Brain microvascular endothelial cell (primary cell): ENCODE data around the gene SLC44A4.
"Not testable (repeated sequence)": the region's sequence is repeated elsewhere in the genome, so short reads cannot be mapped to it uniquely, and the experiment has no call there.

Source experiments
- DNase-seq: peaks from one replicate; pipeline ENCODE4 v3.0.0-alpha.2; 2020
- H3K27ac ChIP-seq: fragments of 250-450 bp; sonication (Bioruptor Pico); 2 replicates; pipeline ENCODE4 v1.5.1; 2020; ENCODE audit warnings: mild to moderate bottlenecking, moderate library complexity
- H3K27me3 ChIP-seq: fragments of 250-450 bp; sonication (Bioruptor Pico); replicated peaks from 2 replicates; pipeline ENCODE4 v1.5.1; 2020; ENCODE audit warnings: mild to moderate bottlenecking
- H3K36me3 ChIP-seq: fragments of 250-450 bp; sonication (Bioruptor Pico); replicated peaks from 2 replicates; pipeline ENCODE4 v1.5.1; 2020; ENCODE audit warnings: mild to moderate bottlenecking
- H3K4me3 ChIP-seq: 2 replicates; pipeline ENCODE4 v1.5.1; 2011; ENCODE audit warnings: low read depth, mild to moderate bottlenecking, control low read depth, low read length, moderate library complexity
- in situ Hi-C: cut with HindIII; loops from 2 replicates; pipeline ENCODE4 v1.10.0; 2017; ENCODE audit warnings: low sequenced_read_pairs, low pct_ligation_motif_present
- TF ChIP-seq, protein P1 (sequence below): IDR thresholded peaks from 2 replicates; pipeline ENCODE4 v1.5.1; 2011; ENCODE audit warnings: low read depth, mild to moderate bottlenecking, moderate library complexity, low read length, control low read depth, inconsistent platforms; ENCODE audit errors: missing control alignments

Gene SLC44A4

DNA sequence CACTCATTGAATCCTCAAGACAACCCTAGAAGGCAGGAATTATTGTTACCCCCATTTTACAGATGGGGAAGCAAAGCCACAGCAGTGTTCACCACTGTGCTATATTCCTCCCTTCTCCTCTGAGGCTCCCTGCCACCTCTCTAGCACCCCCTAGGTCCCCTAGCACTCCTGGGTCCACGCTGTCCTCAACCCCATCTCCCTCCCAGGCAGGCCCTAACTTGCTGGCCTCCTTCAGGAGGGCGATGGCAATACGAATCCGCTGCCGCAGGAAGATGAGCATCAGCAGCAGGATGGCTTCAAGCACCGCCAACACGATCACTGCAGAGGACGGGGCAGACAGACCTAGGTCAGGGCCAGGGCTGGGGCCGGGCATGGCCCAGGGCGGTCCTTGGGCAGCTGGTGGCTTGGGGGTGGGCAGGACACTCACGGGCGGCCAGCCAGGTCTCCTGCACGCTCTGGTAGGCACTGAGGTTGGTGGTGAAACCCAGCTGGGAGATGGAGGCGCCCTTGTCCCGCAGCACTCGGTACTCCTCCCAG is 8.3 kb downstream of the SLC44A4 start:
- TF ChIP-seq, protein P1, sequence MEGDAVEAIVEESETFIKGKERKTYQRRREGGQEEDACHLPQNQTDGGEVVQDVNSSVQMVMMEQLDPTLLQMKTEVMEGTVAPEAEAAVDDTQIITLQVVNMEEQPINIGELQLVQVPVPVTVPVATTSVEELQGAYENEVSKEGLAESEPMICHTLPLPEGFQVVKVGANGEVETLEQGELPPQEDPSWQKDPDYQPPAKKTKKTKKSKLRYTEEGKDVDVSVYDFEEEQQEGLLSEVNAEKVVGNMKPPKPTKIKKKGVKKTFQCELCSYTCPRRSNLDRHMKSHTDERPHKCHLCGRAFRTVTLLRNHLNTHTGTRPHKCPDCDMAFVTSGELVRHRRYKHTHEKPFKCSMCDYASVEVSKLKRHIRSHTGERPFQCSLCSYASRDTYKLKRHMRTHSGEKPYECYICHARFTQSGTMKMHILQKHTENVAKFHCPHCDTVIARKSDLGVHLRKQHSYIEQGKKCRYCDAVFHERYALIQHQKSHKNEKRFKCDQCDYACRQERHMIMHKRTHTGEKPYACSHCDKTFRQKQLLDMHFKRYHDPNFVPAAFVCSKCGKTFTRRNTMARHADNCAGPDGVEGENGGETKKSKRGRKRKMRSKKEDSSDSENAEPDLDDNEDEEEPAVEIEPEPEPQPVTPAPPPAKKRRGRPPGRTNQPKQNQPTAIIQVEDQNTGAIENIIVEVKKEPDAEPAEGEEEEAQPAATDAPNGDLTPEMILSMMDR: peak; percentile 17
- Histone ChIP-seq H3K4me3 (no peak overlapping the region), H3K27ac (no peak overlapping the region), H3K27me3 (no peaks in the 10 kb centered on the region), H3K36me3 (no peaks in the 10 kb centered on the region)
- no peak for DNase-seq
- in situ Hi-C loops: no loop called here

DNA sequence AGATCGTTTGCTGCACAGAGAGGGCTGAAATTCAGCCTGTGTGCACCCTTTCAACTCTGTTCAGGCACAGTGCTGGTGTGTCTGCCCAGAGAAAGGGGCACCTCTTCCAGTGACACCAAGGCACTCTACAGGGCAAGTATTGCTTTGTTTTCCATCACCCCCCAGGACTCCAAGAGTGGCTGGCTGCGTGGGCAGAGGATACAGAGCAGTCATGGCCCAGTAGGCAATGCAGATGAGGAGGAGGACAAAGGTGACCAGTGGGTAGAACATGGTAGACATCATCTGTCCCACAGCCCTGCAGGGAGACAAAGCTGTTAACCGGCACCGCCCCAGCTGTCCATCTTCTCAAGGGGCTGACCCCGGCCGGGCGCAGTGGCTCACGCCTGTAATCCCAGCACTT is 9.5 kb downstream of the SLC44A4 start:
- Histone ChIP-seq H3K27ac (no peak overlapping the region), H3K4me3 (no peak overlapping the region), H3K36me3 (no peaks in the 10 kb centered on the region), H3K27me3 (no peaks in the 10 kb centered on the region)
- TF ChIP-seq, protein P1: no peak
- in situ Hi-C loops: no loop called here
- DNase-seq: no peak

DNA sequence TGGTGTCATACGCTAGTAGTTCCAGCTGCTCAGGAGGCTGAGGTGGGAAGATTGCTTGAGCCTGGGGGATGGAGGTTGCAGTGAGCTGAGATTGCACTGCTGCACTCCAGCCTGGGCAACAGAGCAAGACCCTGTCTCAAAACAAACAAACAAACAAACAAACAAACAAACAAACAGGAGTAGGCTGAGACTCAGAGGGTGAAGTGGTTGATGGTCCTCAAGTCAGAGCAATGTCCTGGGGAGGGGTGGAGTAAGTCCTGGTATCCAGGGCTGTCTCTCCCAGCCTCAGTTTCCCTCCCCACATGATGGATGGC is 10.2 kb downstream of the SLC44A4 start:
- H3K36me3 ChIP-seq, DNase-seq, in situ Hi-C loops, H3K4me3 ChIP-seq, H3K27ac ChIP-seq, H3K27me3 ChIP-seq: not testable (repeated sequence)

DNA sequence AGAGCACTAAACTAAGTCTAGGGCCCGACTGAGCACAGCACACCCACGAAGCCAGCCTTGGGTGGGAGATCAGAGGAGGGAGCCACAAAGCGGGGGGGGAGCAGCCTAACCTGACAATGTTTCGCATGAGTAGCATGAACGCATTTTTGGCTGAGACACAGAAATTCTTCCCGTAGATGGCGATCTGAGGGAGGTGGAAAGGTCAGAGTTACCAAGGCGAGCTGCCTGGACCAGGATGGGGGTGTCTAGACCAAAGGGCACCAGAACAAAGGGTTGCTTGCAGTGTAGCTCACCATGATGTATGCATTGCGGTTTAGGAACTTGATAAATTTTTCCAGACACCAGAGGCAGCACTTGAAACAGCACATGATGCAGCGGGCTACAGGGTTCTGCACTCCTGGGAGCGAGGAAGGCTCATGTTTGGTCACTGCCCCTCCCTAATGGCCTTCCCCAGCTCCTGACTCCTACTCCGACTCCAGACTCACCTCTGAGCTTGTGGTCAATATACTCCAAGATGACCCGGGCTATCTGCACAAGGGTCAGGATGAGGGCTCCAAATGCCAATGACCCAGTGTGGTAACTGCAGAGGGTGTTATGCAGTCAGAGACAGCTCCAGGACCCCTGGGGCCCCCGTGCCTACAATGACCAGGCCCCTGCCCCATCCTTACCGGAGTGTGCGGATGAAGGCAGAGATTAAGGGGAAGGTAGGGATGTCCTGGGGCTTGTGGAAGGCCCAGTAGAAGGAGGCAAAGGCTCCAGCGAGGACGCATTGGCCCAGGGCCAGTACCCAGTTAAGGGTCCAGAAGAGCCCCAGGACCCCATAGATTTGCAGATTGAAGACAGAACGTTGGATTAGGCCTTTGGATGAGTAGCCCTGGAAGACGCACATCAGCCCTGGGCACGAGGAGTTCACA is 13.3 kb downstream of the SLC44A4 start:
- no peak for DNase-seq
- in situ Hi-C loops: no loop called here
- peaks cover 5% of the 10 kb centered on the region for H3K36me3 ChIP-seq
- TF ChIP-seq, protein P1: no peak
- no peak overlapping the region for H3K27ac ChIP-seq
- no peak overlapping the region for H3K4me3 ChIP-seq
- no peaks in the 10 kb centered on the region for H3K27me3 ChIP-seq

DNA sequence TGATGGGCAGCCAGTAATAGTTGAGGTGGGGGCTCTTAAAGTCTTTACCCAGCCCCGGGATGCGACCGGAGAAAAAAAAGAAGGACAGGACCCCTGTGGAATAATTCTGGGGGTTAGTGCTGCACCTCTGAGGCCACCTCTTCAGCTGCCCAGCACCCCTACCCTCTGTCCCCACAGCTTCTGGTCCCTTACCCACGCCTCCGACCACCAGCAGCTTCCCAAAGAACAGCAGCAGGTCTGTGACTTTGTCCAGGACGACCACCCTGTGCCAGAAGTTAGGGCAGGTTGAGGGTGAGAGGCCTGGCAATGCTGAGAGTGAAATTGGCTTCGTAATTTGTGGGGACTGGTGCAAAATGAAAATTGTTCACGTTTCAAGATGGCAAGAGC is 14.0 kb downstream of the SLC44A4 start:
- in situ Hi-C loops: no loop called here
- Histone ChIP-seq H3K36me3 (peaks cover 8% of the 10 kb centered on the region), H3K27ac (no peak overlapping the region), H3K27me3 (no peaks in the 10 kb centered on the region), H3K4me3 (no peak overlapping the region)
- TF ChIP-seq, protein P1: no peak
- no peak for DNase-seq

DNA sequence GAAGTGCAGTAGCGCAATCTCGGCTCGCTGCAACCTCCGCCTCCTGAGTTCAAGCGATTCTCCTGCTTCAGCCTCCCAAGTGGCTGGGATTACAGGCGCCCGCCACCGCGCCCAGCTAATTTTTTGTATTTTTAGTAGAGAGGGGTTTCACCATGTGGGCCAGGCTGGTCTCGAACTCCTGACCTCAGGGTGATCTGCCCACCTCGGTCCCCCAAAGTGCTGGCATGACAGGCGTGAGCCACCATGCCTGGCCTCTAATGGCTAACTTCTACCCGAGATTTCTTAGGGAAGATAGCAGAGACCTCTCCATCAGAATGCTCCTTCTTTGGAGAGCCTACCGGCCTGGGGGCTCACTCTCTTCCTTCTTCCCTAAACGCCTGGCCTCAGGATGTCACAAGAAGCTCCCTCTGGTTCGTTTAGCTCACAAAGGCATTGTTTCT is 14.7 kb downstream of the SLC44A4 start:
- Histone ChIP-seq H3K36me3 (peaks cover 15% of the 10 kb centered on the region), H3K27ac (peak overlapping the region; percentile 63), H3K4me3 (peak overlapping the region; percentile 76)
- in situ Hi-C loops, H3K27me3 ChIP-seq, DNase-seq: not testable (repeated sequence)
